DLD1 (cell line): Measurements from ENCODE around the gene ERBIN.
"Not testable (repeated sequence)": the region's sequence is repeated elsewhere in the genome, so short reads cannot be mapped to it uniquely, and the experiment has no call there.

Experiments used
- in situ Hi-C: cut with HindIII; loops from 2 replicates; pipeline ENCODE4 v1.10.0; 2017; ENCODE audit warnings: low sequenced_read_pairs

ERBIN gene

GRCh38 chr5:65916636-65917035 is 9.7 kb upstream of the ERBIN start:
- in situ Hi-C loops: no loop called here

DNA sequence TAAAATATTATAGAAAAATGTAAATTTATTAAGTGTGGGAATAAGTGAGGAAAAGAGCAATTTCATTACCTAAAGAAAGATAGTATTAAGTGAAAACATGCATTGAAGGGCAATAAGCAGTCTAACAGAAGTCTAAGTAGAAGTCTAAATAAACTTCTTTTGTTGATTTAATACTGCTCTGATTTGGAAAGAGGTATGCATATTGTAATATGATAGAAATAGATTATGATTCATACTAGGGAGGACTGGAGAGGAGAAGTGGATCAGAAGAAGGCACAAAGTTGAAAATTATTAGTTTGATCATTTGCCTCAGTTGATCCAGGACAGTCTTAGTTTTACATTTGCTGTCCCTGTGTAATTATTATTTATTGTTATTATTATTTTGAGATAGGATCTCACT is 6.6 kb upstream of the ERBIN start:
- in situ Hi-C loops: no loop called here

- in situ Hi-C loops: no loop called here
These were observed 3.0 kb upstream of the ERBIN start for GRCh38 chr5:65923339-65923738.

GRCh38 chr5:65924366-65925043 is 1.9 kb upstream of the ERBIN start:
- in situ Hi-C loops: no loop called here

DNA sequence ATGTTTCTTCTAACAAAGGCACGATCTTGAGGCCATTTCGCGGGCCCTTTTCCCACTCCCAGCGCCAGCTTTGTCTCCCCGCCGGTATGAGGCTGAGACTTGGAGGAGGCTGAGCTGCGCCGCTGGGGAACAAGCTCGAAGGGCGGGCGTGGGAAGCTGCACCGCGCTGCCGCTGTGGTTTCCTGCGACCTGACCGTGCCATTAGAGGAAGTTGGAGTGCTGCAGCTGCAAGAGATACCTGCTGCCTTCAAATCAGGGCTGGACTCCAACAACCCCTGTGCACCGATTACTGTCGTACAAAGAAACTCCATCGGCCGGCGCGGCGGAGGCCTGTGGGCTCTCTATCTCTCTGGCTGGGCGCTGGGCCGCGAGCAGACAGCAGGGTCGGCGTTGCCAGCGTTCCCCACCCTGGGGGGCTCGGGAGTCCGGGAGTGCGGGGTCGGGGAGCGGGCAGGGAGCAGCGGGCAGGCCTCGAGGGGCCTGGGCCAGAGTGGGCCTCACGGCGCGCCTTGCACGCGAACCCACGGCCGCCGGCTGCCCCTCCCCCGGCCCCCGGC is 1.3 kb upstream of the ERBIN start:
- in situ Hi-C loops: no loop called here

DNA sequence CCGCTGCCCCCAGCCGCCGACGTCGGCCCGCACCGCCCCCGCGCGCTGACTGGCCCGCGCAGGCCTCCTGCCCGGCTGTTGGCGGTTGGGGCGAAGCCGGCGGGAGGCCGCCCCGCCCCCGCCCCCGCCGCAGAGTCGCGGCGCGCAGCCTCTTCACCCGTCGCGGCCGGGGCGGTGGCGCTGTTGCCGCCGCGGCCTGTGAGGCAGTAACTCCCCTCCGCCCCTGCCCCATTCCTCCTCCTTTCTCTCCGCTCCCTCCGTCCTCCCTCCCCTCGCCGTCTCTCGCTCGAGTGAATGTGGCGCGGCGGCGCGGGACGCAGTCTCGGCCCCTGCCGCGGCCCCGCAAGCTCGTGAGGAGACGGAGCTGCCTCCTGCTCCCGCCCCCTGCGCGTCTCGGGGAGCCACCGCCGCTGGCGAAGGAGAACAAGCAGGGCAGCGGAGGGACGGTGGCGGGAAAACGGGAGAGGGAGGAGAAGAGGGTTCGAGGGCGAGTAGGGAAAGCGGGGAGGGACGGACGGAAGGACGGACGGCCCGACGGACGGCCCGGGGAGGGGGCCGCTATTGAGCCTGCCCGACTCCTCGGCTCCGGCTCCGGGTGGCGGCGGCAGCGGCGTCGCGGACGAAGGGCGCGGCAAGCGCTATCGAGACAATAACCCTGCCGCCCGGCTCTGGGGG is 637 bp upstream of the ERBIN start:
- in situ Hi-C loops: no loop called here

GRCh38 chr5:65926893-65927292 is 518 bp downstream of the ERBIN start:
- in situ Hi-C loops: no loop called here

DNA sequence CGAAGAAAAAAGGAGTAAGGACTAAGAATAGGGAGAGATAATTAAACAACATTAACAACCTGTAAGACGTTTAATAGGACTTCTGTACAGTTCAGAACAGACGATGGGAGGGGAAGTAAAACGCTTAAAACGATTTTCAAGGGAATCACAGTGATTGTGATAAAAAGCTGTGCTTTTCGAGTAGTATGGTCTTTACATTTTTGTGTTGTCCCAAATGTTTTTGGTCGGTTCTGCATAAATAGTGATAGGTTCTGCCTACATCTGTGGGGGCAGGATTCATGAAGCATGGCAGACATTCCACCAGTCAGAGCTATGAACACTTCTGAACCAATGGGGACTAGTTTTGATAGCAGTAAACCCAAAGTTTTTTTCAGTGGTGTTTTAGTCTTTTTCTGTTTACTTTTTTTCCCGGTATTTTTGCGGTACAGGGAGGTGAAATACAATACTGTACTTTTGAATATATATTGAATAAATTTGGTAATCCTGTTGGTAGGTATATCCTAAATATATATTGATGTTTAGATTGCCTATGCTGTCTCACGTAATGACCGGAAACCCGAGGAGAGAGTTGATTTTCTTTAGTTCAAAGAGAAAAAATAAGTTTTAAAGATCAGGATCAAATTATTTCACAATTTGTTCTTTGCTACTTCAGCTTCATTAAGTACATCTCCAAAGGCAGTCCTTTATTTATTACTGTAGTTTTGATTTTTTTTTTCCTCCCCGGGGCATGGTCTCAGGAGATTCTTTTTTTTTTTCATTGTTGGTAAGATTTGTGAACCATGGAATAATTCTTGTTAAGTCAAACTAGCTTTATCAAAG is 1.3 kb downstream of the ERBIN start:
- in situ Hi-C loops: no loop called here

DNA sequence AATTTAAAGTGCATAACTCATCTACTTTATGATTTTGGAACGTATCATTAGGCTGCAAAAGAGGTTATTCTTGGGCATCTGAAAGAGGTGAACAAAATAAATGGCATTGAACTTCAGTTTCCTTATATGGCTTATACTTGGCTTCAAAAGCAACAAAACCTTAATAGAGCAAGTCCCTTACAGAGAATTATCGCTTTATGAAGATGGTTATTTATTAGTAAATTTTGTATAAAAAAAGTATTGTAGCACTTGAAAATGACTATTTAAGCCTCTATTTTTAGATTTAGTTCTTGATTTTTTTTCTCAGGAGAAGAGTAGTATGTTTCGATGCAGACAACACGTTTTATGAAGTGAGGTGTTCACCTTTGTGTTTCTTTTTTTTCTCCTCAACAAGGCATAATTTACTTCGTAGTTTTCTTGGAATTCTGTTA is 2.0 kb downstream of the ERBIN start:
- in situ Hi-C loops: no loop called here

- in situ Hi-C loops: no loop called here
These were observed 2.5 kb downstream of the ERBIN start for GRCh38 chr5:65928860-65929259.

DNA sequence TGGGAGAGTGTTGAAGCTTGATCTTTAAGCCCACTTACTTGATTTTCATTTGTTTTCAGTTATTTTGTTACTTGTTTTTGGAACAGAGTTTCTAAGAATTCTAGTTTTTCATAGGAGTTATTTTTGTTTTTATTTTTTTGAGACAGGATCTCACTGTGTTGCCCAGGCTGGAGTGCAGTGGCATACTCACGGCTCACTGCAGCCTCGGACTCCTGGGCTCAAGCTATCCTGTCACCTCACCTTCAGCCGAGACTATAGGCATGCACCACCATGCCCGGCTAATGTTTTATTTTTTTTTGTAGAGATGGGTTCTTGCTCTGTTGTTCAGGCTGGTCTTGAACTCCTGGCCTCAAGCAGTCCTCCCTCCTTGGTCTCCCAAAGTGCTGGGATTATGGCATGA is 6.3 kb downstream of the ERBIN start:
- in situ Hi-C loops: no loop called here

DNA sequence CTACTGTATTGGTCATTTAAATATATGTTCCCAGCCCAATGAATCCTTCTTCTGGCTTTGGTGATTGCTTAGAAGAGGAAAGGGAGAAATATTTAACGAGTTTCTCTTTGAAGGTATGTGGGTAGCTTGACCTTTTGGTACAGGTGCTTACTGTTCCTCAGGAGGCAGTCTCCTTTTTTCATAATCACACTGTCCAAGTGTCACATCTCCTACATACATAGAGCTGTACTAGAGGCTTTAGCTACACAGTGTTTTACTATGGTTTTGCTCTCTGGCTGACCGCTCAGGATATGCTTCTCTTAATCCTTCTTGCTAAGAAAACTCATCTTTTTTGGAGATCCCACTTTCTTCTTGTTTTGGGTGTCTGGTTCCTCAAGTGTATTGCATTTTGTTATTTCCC is 6.9 kb downstream of the ERBIN start:
- in situ Hi-C loops: no loop called here

DNA sequence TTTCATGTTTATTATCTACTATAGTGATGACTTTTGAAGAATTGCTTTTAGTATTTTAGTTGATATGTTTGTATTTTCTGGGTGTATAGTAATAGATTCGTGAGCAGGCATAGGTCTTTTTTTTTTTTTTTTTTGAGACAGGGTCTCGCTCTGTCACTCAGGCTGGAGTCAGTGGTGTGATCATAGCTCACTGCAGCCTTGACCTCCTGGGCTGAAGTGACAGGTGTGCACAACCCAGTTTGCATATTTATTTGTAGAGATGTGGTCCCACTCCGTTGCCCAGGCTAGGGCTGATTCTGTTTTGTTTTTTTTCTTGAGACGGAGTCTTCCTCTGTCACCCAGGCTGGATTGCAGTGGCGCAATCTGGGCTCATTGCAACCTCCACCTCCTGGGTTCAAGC is 11.9 kb downstream of the ERBIN start:
- in situ Hi-C loops: no loop called here

- in situ Hi-C loops: no loop called here
These were observed 17.4 kb downstream of the ERBIN start for GRCh38 chr5:65943771-65944170.

GRCh38 chr5:65946198-65946745 is 19.9 kb downstream of the ERBIN start:
- in situ Hi-C loops: no loop called here

- in situ Hi-C loops: no loop called here
These were observed 21.9 kb downstream of the ERBIN start for GRCh38 chr5:65948115-65948747.

DNA sequence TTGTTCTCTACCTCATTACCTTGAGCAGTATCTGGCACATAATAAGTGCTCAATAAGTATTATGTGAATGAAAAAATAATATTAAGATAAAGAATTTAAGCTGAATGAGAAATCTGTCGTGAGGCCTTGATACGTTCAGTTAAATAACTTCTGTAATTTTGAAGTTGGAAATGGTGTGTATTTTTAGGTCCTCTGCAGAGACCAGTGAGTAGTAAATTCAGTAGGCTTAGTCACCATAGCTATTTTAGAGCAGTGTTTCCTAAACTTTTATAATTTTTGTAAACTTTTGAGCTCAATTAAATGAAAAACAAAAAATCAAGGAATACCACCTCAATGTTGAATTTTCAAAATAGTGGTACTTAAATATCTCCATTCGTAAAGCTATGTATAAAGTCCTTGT is 25.0 kb downstream of the ERBIN start:
- in situ Hi-C loops: no loop called here

DNA sequence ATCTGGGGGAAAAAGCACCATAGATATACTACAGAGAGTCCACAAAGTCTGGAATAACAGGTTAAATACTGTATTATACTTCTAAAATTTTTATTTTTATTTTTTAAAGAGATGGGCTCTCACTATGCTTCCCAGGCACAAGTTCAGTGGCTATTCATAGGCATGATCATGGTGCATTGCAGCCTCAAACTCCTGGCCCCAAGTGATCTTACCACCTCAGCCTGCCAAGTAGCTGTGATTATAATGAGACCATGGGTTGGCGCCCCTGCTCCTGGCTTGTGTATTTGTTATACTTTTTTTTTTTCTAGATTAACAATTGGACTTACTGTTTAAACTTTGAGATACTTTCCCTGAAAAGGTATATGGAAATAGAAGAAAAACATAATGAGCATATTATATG is 25.9 kb downstream of the ERBIN start:
- in situ Hi-C loops: no loop called here

DNA sequence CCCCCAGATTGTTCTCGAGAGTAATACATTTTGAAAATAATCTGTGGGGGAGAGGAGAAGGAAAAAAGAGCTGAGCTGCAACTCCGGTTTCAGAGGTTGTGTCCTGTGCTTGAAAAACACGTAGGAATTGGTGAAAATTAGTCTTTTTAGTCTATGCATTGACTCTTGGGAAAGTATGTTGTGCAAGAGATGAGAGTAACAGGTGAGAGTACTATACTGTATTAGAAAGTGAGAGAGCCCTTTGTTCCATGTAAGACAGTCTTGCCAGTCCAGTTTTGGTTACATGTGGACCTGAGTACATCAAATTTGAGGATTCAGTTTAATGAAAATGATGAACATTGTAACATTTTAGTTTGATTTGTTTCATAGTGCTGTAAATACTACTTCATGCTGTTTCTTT is 27.8 kb downstream of the ERBIN start:
- in situ Hi-C loops: no loop called here

DNA sequence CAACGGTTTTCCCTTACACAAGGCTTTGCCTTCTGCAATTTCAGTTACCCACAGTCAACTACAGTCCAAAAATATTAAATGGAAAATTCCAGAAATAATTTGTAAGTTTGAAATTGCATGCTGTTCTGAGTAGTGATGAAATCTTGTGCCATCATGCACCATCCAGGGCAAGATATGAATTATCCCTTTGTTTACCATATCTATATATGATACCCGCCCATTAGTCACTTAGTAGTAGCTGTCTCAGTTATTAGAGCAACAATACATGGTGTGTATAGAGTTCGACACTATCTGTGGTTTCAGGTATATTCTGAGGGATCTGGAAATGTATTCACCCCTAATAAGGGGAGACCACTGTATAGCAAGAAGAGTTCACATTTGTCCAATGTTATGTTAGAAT is 29.4 kb downstream of the ERBIN start:
- in situ Hi-C loops: no loop called here

- in situ Hi-C loops: not testable (repeated sequence)
These were observed 31.3 kb downstream of the ERBIN start for GRCh38 chr5:65957703-65958102.
